WERI-Rb-1 (cell line): ENCODE data around the gene CCL22.

Experiments used
- DNase-seq: peaks from one replicate; pipeline ENCODE4 v3.0.0-alpha.2; 2020
- H3K27ac ChIP-seq: fragments of 250-450 bp; sonication (Bioruptor Pico); 2 replicates; pipeline ENCODE4 v1.5.1; 2020; ENCODE audit warnings: mild to moderate bottlenecking, moderate library complexity
- H3K27me3 ChIP-seq: fragments of 250-450 bp; sonication (Bioruptor Pico); 2 replicates; pipeline ENCODE4 v1.5.1; 2021; ENCODE audit warnings: mild to moderate bottlenecking, low read depth, moderate library complexity; ENCODE audit not compliant: insufficient read depth, severe bottlenecking
- H3K36me3 ChIP-seq: fragments of 250-450 bp; sonication (Bioruptor Pico); 2 replicates; pipeline ENCODE4 v1.5.1; 2020; ENCODE audit warnings: mild to moderate bottlenecking, moderate library complexity
- H3K4me3 ChIP-seq: 2 replicates; pipeline ENCODE4 v1.5.1; 2011; ENCODE audit warnings: low read depth, mild to moderate bottlenecking, control low read depth, low read length
- H3K9me3 ChIP-seq: fragments of 250-450 bp; sonication (Bioruptor Pico); 2 replicates; pipeline ENCODE4 v1.5.1; 2021; ENCODE audit warnings: mild to moderate bottlenecking, moderate library complexity; ENCODE audit not compliant: severe bottlenecking
- TF ChIP-seq, protein P1 (sequence below): IDR thresholded peaks from 2 replicates; pipeline ENCODE4 v1.5.1; 2011; ENCODE audit warnings: low read depth, mild to moderate bottlenecking, control low read depth, inconsistent platforms, low read length

Gene CCL22

DNA sequence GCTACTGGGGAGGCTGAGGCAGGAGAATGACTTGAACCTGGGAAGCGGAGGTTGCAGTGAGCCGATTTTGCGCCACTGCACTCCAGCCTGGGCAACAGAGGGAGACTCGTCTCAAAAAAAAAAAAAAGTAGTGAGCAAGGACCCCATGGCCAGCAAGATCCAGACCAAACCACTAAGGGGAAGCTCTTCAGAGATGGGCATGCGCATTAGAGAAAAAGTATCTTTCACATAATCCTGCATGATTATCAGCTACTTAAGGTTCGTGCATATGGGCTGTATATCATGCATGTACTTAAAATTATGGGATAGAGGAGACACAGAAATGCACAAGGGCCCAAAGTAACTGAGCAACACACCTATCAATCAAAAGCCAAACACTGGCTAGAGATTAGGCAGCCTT, 10.7 kb upstream of the CCL22 start:
- no peaks in the 10 kb centered on the region for H3K27me3 ChIP-seq
- no peak overlapping the region for H3K4me3 ChIP-seq
- H3K36me3 ChIP-seq: no peaks in the 10 kb centered on the region
- TF ChIP-seq, protein P1, sequence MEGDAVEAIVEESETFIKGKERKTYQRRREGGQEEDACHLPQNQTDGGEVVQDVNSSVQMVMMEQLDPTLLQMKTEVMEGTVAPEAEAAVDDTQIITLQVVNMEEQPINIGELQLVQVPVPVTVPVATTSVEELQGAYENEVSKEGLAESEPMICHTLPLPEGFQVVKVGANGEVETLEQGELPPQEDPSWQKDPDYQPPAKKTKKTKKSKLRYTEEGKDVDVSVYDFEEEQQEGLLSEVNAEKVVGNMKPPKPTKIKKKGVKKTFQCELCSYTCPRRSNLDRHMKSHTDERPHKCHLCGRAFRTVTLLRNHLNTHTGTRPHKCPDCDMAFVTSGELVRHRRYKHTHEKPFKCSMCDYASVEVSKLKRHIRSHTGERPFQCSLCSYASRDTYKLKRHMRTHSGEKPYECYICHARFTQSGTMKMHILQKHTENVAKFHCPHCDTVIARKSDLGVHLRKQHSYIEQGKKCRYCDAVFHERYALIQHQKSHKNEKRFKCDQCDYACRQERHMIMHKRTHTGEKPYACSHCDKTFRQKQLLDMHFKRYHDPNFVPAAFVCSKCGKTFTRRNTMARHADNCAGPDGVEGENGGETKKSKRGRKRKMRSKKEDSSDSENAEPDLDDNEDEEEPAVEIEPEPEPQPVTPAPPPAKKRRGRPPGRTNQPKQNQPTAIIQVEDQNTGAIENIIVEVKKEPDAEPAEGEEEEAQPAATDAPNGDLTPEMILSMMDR: no peak
- DNase-seq: no peak
- no peaks in the 10 kb centered on the region for H3K9me3 ChIP-seq
- no peak overlapping the region for H3K27ac ChIP-seq

DNA sequence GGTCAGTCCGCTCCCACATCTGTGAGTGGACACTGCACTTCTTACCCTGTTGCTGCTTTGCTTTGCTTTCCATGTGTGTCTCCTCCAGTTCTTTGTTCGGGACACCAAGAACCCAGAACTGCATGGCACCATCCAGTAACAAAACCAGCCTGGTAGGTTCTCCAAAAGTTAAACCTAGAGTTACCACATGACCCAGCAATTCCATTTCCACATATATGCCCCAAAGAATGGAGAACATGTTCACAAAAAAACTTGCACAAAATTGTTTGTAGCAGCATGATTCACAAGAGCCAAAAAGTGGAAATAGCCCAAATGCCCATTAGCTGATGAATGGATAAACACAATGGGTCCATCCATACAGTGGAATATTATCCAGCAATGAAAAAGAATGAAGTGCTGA, 10.3 kb upstream of the CCL22 start:
- Histone ChIP-seq H3K27me3 (no peaks in the 10 kb centered on the region), H3K4me3 (no peak overlapping the region)
- TF ChIP-seq, protein P1: no peak

DNA sequence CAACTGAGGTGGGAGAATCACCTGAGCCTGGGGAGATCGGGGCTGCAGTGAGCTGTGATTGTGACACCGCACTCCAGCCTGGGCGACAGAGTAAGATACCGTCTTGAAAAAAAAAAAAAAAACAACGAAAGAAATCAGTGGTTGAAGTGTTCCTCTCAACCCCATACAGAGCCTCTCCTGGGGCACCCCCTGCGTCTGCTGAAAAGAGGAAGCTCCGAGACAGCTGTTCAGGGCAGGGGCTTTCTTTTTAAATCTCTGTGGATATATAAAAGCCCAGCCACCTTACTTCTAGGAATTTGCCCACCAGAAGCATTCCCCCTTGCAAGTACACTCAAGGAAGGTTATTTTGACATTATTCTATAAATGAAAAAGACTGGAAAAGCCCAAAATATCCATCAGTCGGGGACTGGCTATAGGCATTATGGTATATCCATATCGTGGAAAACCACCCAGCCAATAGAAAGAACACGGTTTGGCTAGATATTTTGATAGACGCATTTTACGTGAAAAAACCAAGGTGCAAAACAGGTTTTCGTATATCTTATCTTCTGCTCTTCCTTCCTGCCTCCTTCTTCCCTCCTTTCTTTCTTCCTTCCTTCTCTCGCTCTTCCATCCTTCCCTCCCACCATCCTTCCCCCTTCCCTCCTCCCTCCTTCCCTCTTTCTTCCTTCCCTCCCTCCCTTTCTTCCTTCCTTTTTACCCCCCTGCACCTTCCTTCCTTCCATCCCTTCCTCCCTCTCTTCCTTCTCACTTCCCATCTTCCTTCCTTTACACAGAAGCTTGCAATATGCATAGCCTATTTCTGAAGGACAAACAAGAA, 9.2 kb upstream of the CCL22 start:
- TF ChIP-seq, protein P1: no peak
- DNase-seq: no peak
- H3K36me3 ChIP-seq: no peaks in the 10 kb centered on the region
- H3K27ac ChIP-seq: no peak overlapping the region
- H3K4me3 ChIP-seq: no peak overlapping the region
- H3K9me3 ChIP-seq: no peaks in the 10 kb centered on the region
- H3K27me3 ChIP-seq: no peaks in the 10 kb centered on the region

More for the DNA sequence above, 10.3 kb upstream of the CCL22 start:
- no peaks in the 10 kb centered on the region for H3K36me3 ChIP-seq
- no peak overlapping the region for H3K27ac ChIP-seq
- no peaks in the 10 kb centered on the region for H3K9me3 ChIP-seq
- DNase-seq: no peak

DNA sequence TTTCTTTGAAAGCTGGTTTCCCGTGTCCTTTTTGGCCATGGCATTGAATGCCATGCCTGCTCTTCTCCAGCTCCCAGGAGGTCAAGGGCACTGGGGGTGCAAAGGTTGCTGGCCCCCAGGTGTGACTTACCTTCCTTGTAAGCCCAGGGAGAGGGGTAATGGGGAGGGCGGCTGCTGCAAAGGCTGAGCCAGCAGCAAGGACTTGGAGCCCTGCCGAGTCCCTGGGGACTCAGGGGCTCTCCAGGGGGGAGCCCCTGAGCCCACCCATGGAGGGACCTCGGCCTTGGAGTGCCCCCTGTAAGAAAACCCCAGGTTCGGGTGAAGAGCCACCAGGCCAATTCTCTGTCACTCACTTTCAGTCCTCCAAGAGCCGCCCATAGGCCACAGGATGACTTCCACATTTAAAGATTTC, 5.9 kb upstream of the CCL22 start:
- Histone ChIP-seq H3K4me3 (no peak overlapping the region), H3K27ac (no peak overlapping the region), H3K9me3 (no peaks in the 10 kb centered on the region), H3K36me3 (no peaks in the 10 kb centered on the region), H3K27me3 (no peaks in the 10 kb centered on the region)
- TF ChIP-seq, protein P1: no peak
- DNase-seq: no peak

DNA sequence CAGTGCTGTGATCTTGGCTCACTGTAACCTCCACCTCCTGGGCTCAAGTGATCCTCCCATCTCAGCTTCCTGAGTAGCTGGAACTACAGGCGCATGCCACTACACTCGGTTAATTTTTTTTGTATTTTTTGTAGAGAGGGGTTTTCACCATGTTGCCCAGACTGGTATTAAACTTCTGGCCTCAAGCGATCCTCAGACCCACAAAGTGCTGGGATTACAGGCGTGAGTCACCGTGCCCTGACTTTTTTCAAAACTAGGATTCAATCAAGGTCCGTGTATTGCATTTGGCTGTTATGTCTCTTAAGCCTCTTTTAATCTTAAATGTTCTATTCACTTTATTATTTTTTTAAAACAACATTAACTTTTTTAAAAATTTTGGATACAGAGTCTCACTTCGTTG, 4.3 kb upstream of the CCL22 start:
- Histone ChIP-seq H3K4me3 (no peak overlapping the region), H3K27me3 (no peaks in the 10 kb centered on the region), H3K9me3 (no peaks in the 10 kb centered on the region), H3K27ac (no peak overlapping the region), H3K36me3 (no peaks in the 10 kb centered on the region)
- TF ChIP-seq, protein P1: no peak
- DNase-seq: no peak
